Subcutaneous adipose tissue (tissue), 4 donors: ENCODE results near the gene CIC. TPM values are rescaled to one million over a fixed set of nuclear protein-coding genes. Genes with fewer than 3 reads are reported as not detected.

Experiments used
- total RNA-seq, 4 donors: library from RNA; depleted of rRNA; stranded (reverse); fragments of >200 nt; gene quantifications; one replicate each; pipeline ENCODE4 v1.1.0, GENCODE V29; 2016
- TF ChIP-seq, protein P1 (sequence below): fragments of 450-650 bp; IDR thresholded peaks from one replicate; pipeline ENCODE4 v1.5.1; 2016; ENCODE audit warnings: low read depth, mild to moderate bottlenecking, control low read depth, antibody characterized with exemption, moderate library complexity

CIC gene
- total RNA-seq, 4 donors from 2014 or later: 12.4 to 49.9 (median 14.9) TPM

DNA sequence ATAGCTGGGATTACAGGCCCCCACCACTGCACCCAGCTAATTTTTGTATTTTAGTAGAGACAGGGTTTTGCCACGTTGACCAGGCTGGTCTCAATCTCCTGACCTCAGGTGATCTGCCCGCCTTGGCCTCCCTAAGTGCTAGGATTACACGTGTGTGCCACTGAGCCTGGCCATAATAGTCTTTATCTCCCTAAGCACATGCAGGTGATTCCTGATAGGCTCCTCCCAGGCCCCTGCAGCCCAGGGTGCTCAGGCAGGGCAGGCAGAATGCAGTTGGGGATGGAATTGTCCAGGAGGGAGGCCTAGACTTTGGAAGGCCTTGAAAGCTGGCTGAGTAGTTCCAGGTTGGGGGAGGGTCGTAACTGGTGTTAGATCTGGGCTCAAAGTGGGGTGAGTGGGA, 40.4 kb upstream of the CIC start:
- TF ChIP-seq, protein P1, sequence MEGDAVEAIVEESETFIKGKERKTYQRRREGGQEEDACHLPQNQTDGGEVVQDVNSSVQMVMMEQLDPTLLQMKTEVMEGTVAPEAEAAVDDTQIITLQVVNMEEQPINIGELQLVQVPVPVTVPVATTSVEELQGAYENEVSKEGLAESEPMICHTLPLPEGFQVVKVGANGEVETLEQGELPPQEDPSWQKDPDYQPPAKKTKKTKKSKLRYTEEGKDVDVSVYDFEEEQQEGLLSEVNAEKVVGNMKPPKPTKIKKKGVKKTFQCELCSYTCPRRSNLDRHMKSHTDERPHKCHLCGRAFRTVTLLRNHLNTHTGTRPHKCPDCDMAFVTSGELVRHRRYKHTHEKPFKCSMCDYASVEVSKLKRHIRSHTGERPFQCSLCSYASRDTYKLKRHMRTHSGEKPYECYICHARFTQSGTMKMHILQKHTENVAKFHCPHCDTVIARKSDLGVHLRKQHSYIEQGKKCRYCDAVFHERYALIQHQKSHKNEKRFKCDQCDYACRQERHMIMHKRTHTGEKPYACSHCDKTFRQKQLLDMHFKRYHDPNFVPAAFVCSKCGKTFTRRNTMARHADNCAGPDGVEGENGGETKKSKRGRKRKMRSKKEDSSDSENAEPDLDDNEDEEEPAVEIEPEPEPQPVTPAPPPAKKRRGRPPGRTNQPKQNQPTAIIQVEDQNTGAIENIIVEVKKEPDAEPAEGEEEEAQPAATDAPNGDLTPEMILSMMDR: no peak

DNA sequence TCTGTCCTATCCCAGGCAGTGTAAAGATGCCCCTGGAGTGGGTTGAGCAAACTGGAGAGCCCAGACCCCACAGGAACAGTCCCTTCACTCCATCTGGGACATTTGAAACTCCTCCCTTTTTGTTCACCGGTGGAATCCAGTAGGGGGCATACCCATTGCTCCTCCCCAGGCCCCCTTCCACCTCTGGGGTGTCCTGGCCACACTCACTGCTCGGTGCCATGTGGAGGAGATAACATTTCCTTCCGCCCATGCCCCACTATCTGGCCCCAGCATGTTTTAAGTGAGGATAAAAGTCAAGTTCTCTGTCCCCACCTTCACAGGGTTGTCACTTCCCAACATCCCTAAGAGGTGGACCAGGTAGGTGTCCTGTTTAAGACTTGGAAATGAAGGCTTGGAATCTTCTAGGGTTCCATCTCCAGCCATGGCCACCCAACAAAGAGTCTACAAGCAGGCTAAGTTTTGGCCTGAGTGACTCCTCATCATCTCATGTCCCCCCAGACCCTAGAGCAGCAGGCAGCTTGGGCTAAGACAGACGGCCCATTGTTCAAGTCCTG, 39.7 kb upstream of the CIC start:
- TF ChIP-seq, protein P1: no peak

DNA sequence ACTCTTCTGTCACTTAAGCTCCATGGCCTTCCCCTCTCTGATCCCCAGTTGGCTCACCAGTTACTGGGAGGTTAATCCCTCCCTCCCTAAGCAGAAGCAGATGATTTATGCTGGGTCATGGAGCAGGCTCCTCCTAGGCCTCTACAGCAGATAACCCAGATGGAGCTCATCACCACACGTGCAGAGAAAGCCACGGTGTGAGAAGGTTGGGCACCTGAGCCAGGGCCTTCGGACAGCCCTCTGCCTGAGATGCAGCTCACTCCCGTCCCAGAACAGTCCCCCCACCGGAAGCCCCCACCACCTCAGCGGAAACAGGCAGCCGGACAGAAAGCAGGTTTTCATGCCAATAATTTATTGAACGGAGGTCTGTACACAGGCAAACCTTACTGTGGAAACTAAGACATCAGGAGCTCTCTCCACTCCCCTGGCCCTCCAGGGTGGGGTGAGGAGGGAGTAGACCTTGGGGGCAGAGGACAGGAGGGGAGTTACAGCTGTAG, 39.1 kb upstream of the CIC start:
- TF ChIP-seq, protein P1: no peak

DNA sequence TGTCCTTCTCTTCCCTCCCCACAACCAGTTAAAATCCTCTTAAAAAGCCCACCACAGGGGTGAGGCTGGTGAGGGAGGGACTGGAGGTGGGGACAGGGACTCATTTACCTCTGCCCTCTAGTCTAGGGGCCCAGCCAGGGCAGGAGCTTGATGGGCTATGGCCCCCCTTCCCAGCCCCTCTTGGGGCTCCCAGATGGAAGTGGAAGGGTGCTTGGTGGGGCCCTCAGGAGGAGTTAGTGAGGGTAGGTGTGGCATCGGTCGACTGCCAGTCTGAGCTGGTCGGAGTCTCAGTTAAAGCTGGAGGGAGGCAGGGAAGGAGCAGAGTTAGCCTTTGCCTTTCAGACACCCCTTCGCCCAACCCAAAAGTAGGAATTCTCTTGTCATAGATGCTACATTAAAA, 38.5 kb upstream of the CIC start:
- TF ChIP-seq, protein P1: no peak

DNA sequence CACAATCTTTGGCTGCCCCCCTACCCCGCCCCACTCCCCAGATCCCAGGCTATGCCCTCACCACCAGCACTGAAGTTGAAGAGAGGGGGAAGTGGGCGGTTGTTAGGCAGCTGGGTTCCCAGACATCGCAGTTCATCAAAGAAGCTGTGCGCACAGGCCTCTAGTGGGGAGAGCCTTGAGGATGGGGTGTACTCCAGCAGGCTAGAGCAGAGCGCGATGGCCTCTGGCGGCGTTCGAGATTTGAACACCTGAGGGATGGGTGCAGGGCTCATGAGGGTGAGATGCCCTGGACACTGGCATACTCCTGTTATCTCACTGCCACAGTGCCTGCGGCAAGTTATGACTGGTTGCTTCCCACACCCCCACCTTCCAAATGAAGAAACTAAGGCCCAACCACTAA, 36.6 kb upstream of the CIC start:
- TF ChIP-seq, protein P1: no peak

DNA sequence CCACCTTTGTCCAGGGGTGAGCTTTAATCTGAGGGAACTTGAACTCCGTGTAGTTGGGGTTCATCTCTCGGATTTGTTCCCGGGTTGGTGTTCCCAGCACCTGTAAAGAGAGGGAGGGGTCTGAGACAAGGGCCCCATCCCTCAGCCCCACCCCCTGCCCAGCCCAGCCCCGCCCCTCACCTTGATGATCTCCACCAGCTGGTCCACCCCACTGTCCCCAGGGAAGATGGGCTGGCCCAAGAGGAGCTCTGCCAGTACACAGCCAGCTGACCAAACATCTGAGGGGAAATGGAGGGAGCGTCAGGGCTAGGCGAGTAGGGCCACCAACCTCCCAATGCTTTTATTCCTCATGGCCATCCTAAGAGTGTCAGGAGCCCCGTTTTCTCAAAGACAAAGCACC, 35.9 kb upstream of the CIC start:
- TF ChIP-seq, protein P1: no peak

DNA sequence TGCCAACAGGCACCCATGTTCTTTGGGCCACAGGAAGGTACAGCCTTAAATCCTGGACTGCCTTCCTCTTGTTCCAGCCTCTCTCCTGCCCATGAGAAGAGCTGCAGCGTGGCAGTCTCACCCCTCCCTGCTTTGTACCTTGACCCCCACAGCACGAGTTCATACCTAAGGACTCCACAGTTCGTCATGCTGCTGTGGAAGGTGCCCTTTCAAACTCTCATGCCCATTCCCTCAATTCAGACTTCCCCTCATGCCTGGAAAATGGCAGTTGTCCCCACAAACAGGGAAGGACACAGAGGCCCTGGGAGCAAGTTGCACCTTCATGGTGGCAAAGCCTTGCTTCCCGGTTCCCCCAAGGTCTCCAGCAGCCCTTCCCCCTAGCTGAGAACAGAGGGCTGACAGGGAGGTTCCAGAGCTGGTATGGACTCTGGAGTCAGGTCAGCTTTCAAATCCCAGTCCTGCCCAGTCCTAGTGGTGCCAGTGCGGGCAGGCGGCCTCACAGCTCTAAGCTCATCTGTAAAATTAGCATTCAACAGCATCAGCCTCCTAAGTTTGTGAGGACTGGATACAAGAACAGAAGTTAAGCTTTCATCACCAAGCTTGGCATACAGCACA, 35.3 kb upstream of the CIC start:
- TF ChIP-seq, protein P1: no peak
